ENCODE measurements around the gene PCDHGB2. TPM values are rescaled to one million over a fixed set of nuclear protein-coding genes. Genes with fewer than 3 reads are reported as not detected.
A peak's percentile ranks its signal among the peaks of the same experiment; 100 is the strongest.

The PCDHGB2 gene
- total RNA-seq, 2 experiments from 2014 or later = 0.11 to 0.14 TPM

- Mint-ChIP-seq H3K36me3 (ENCODE audit: low read depth) (peaks cover 14% of the 10 kb centered on the region), H3K4me1 (ENCODE audit: low read depth) (no peaks in the 10 kb centered on the region), H3K4me3 (no peak overlapping the region), H3K27ac (no peak overlapping the region), H3K9me3 (peaks cover 23% of the 10 kb centered on the region), H3K27me3 (peaks cover 62% of the 10 kb centered on the region)
- ChIA-PET POLR2A (no interaction called here), CTCF (interaction anchor here (1.1 to 2.8 kb wide), 4 partner anchors 18 to 213 kb away, joined by 3 to 8 read pairs (median 6); partner anchors contain the start of genes PCDHGB3 and TAF7)
- DNase-seq = no peak
- intact Hi-C loops (cut with micrococcal nuclease) = no loop called here
- no peak for TF ChIP-seq CTCF (IDR thresholded peaks at IDR 0.05)
- ATAC-seq = no peak
Observed at GRCh38 chr5:141351591-141351990, 8.2 kb upstream of the PCDHGB2 start.

GRCh38 chr5:141354900-141355469 lies 4.8 kb upstream of the PCDHGB2 start, which contains the start of gene PCDHGA4:
Gene PCDHGA4, plus strand, starts transcription at chr5:141355021. Its CDS starts 87 bp downstream, at chr5:141355108.
- peaks cover 25% of the 10 kb centered on the region for H3K9me3 Mint-ChIP-seq
- CTCF ChIA-PET = interaction anchor here (0.8 to 2.2 kb wide), 13 partner anchors 9 to 202 kb away, joined by 3 to 8 read pairs (median 4); partner anchors contain the start of genes PCDHGA1, PCDHGA3, PCDHGA5 and PCDHGB3
- no peak within 1 kb of the TSS for H3K27ac Mint-ChIP-seq
- H3K4me1 Mint-ChIP-seq (ENCODE audit: low read depth) = no peaks in the 10 kb centered on the region
- peaks cover 16% of the 10 kb centered on the region for H3K36me3 Mint-ChIP-seq (ENCODE audit: low read depth)
- intact Hi-C loops (cut with micrococcal nuclease) = no loop called here
- DNase-seq = no peak
- peak; percentile 58 for TF ChIP-seq CTCF (IDR thresholded peaks at IDR 0.05)
- H3K4me3 Mint-ChIP-seq = no peak within 1 kb of the TSS
- peaks cover 60% of the 10 kb centered on the region for H3K27me3 Mint-ChIP-seq
- POLR2A ChIA-PET = no interaction called here
- no peak for ATAC-seq

- intact Hi-C loops (cut with micrococcal nuclease) = no loop called here
- no peak for ATAC-seq
- no peak overlapping the region for H3K4me3 Mint-ChIP-seq
- peaks cover 21% of the 10 kb centered on the region for H3K36me3 Mint-ChIP-seq (ENCODE audit: low read depth)
- no peaks in the 10 kb centered on the region for H3K4me1 Mint-ChIP-seq (ENCODE audit: low read depth)
- H3K9me3 Mint-ChIP-seq = peaks cover 26% of the 10 kb centered on the region
- no peak overlapping the region for H3K27ac Mint-ChIP-seq
- CTCF ChIA-PET = interaction anchor here (0.8 to 2.2 kb wide), 13 partner anchors 8 to 202 kb away, joined by 3 to 8 read pairs (median 4); partner anchors contain the start of genes PCDHGA1, PCDHGA3, PCDHGA5 and PCDHGB3
- POLR2A ChIA-PET = no interaction called here
- H3K27me3 Mint-ChIP-seq = peaks cover 59% of the 10 kb centered on the region
- TF ChIP-seq CTCF (IDR thresholded peaks at IDR 0.05) = no peak
- DNase-seq = no peak
Observed at GRCh38 chr5:141355641-141356040, 4.2 kb upstream of the PCDHGB2 start.

- Mint-ChIP-seq H3K4me1 (ENCODE audit: low read depth) (no peaks in the 10 kb centered on the region), H3K4me3 (no peak overlapping the region), H3K9me3 (peaks cover 31% of the 10 kb centered on the region), H3K36me3 (ENCODE audit: low read depth) (peaks cover 22% of the 10 kb centered on the region), H3K27me3 (peaks cover 59% of the 10 kb centered on the region), H3K27ac (no peak overlapping the region)
- ATAC-seq = no peak
- intact Hi-C loops (cut with micrococcal nuclease) = no loop called here
- no peak for DNase-seq
- POLR2A ChIA-PET = no interaction called here
- CTCF ChIA-PET = interaction anchor here (1.0 to 2.2 kb wide), 9 partner anchors 8 to 201 kb away, joined by 3 to 8 read pairs (median 4); partner anchors contain the start of genes PCDHGA3, PCDHGA5 and PCDHGB3
- TF ChIP-seq CTCF (IDR thresholded peaks at IDR 0.05) = no peak
Observed at GRCh38 chr5:141356133-141356532, 3.7 kb upstream of the PCDHGB2 start.

GRCh38 chr5:141356950-141357349 lies 2.8 kb upstream of the PCDHGB2 start:
- POLR2A ChIA-PET = no interaction called here
- Mint-ChIP-seq H3K4me3 (no peak overlapping the region), H3K27me3 (peaks cover 62% of the 10 kb centered on the region), H3K9me3 (peaks cover 35% of the 10 kb centered on the region), H3K36me3 (ENCODE audit: low read depth) (peaks cover 24% of the 10 kb centered on the region), H3K4me1 (ENCODE audit: low read depth) (no peaks in the 10 kb centered on the region), H3K27ac (no peak overlapping the region)
- ATAC-seq (no peak), DNase-seq (no peak)
- TF ChIP-seq CTCF (IDR thresholded peaks at IDR 0.05) = no peak
- CTCF ChIA-PET = no interaction called here
- intact Hi-C loops (cut with micrococcal nuclease) = no loop called here
